Upper lobe of left lung (tissue), 6 donors: ENCODE results near the gene UIMC1. TPM values are rescaled to one million over a fixed set of nuclear protein-coding genes. Genes with fewer than 3 reads are reported as not detected.

Experiments used
- ATAC-seq, 2 donors: fragments of 200-7000 bp; cut with Tn5 transposase; one replicate each; pipeline ENCODE4 v1.9.1; 2022; ENCODE audit warnings: mild to moderate bottlenecking in 2 of 2, moderate library complexity in 2 of 2; ENCODE audit not compliant: low FRiP score in 2 of 2
- DNase-seq, 2 donors: peaks; one replicate each; pipeline ENCODE4 v3.0.0-alpha.2; 2019 to 2020
- H3K27ac ChIP-seq, 4 donors: fragments of 200-600 bp; sonication (generic); one replicate each; pipeline ENCODE4 v1.5.1; 2016 to 2019
- H3K27me3 ChIP-seq, 4 donors: fragments of 200-600 bp; sonication (generic); one replicate each; pipeline ENCODE4 v1.5.1; 2017 to 2019
- H3K36me3 ChIP-seq, 4 donors: fragments of 200-600 bp; sonication (generic); one replicate each; pipeline ENCODE4 v1.5.1; 2016 to 2019
- H3K4me1 ChIP-seq, 4 donors: fragments of 200-600 bp; sonication (generic); one replicate each; pipeline ENCODE4 v1.5.1; 2018 to 2019
- H3K4me3 ChIP-seq, 4 donors: fragments of 200-600 bp; sonication (generic); one replicate each; pipeline ENCODE4 v1.5.1; 2017 to 2019; ENCODE audit warnings: mild to moderate bottlenecking in 2 of 4, moderate library complexity in 1 of 4
- H3K9me3 ChIP-seq, 4 donors: fragments of 200-600 bp; sonication (generic); one replicate each; pipeline ENCODE4 v1.5.1; 2018 to 2019
- CTCF ChIP-seq, 6 experiments: fragments of 450-650 bp in 4 of 6; fragments of 200-600 bp in 2 of 6; sonication (generic) in 2 of 6; IDR thresholded peaks; one replicate each; pipeline ENCODE4 v1.5.1; 2016 to 2019; ENCODE audit warnings: antibody characterized with exemption in 6 of 6
- EP300 ChIP-seq, 4 donors: sonication (generic); formaldehyde crosslinking; IDR thresholded peaks; one replicate each; pipeline ENCODE4 v1.5.1; 2017; ENCODE audit warnings: antibody characterized with exemption in 4 of 4, control low read depth in 2 of 4
- POLR2A ChIP-seq, 4 donors: fragments of 450-650 bp; IDR thresholded peaks; one replicate each; pipeline ENCODE4 v1.5.1; 2016 to 2017; ENCODE audit warnings: antibody characterized with exemption in 4 of 4, mild to moderate bottlenecking in 2 of 4
- POLR2AphosphoS5 ChIP-seq, 2 donors: sonication (generic); formaldehyde crosslinking; IDR thresholded peaks; one replicate each; pipeline ENCODE4 v1.5.1; 2017; ENCODE audit warnings: antibody characterized with exemption in 2 of 2
- WGBS, 2 donors: methylation state at CpG; one replicate each; pipeline ENCODE4 v1.1.5; 2017 to 2018; 5-methylcytosine and 5-hydroxymethylcytosine counted together
- total RNA-seq, 6 donors: library from RNA; depleted of rRNA in 4 of 6; stranded (reverse); fragments of >200 nt in 4 of 6; gene quantifications; one replicate each; pipeline versions ENCODE4 v1.1.0 to v1.2.1, GENCODE V29; 2016 to 2021
- donor health status: DM: no; HTN: no; CAD: no; lungs with moderate emphysema.
- donor health status: DM: no; HTN: yes; CAD: no; lungs with severe emphysema.

The UIMC1 gene
- total RNA-seq, 6 donors from 2014 or later, result 26.7 to 87.0 (median 37.9) TPM

GRCh38 chr5:176887252-176887849 is 119.2 kb downstream of the UIMC1 start:
- WGBS, 2 donors, result 86 to 93% methylated on average over 16 to 28 of the region's 28 CpGs
- H3K27me3 ChIP-seq, result no peaks in the 10 kb centered on the region
- no peaks in the 10 kb centered on the region for H3K9me3 ChIP-seq
- H3K4me1 ChIP-seq, result no peaks in the 10 kb centered on the region
- H3K27ac ChIP-seq, result no peak overlapping the region
- peak; percentile 17 to 55 for DNase-seq
- no peak overlapping the region for H3K4me3 ChIP-seq
- peaks cover 0 to 8% (median 0%) of the 10 kb centered on the region in 4 donors for H3K36me3 ChIP-seq
- TF ChIP-seq POLR2AphosphoS5 (IDR thresholded peaks at IDR 0.05) (no peak), CTCF (IDR thresholded peaks at IDR 0.05) (no peak), EP300 (IDR thresholded peaks at IDR 0.05) (no peak), POLR2A (IDR thresholded peaks at IDR 0.05) (no peak)
- no peak for ATAC-seq

- ATAC-seq (no peak), DNase-seq (no peak)
- TF ChIP-seq POLR2A (IDR thresholded peaks at IDR 0.05) (no peak), POLR2AphosphoS5 (IDR thresholded peaks at IDR 0.05) (no peak), EP300 (IDR thresholded peaks at IDR 0.05) (no peak), CTCF (IDR thresholded peaks at IDR 0.05) (no peak)
- peaks cover 0 to 8% (median 0%) of the 10 kb centered on the region in 4 donors for H3K36me3 ChIP-seq
- H3K4me1 ChIP-seq, result no peaks in the 10 kb centered on the region
- H3K9me3 ChIP-seq, result no peaks in the 10 kb centered on the region
- WGBS, 2 donors, result 86 to 91% methylated on average over 12 to 13 of the region's 13 CpGs
- no peak overlapping the region for H3K4me3 ChIP-seq
- H3K27ac ChIP-seq, result no peak overlapping the region
- H3K27me3 ChIP-seq, result no peaks in the 10 kb centered on the region
Measured at GRCh38 chr5:176886336-176887251, 120.0 kb downstream of the UIMC1 start.

- H3K27ac ChIP-seq, result no peak overlapping the region
- TF ChIP-seq CTCF (IDR thresholded peaks at IDR 0.05), result no peak
- no peak for TF ChIP-seq POLR2A (IDR thresholded peaks at IDR 0.05)
- TF ChIP-seq POLR2AphosphoS5 (IDR thresholded peaks at IDR 0.05), result no peak
- TF ChIP-seq EP300 (IDR thresholded peaks at IDR 0.05), result no peak
- no peaks in the 10 kb centered on the region for H3K4me1 ChIP-seq
- peaks cover 0 to 16% (median 0%) of the 10 kb centered on the region in 4 donors for H3K36me3 ChIP-seq
- DNase-seq (no peak), ATAC-seq (no peak)
- 63 to 66% methylated on average over 4 of the region's 4 CpGs for WGBS, 2 donors
- H3K9me3 ChIP-seq, result no peaks in the 10 kb centered on the region
- H3K27me3 ChIP-seq, result no peaks in the 10 kb centered on the region
- H3K4me3 ChIP-seq, result no peak overlapping the region
Measured at GRCh38 chr5:176884571-176884890, 122.0 kb downstream of the UIMC1 start.

GRCh38 chr5:176883700-176884570 is 122.6 kb downstream of the UIMC1 start:
- Histone ChIP-seq H3K27ac (no peak overlapping the region), H3K9me3 (no peaks in the 10 kb centered on the region), H3K4me3 (no peak overlapping the region), H3K27me3 (no peaks in the 10 kb centered on the region), H3K4me1 (no peaks in the 10 kb centered on the region), H3K36me3 (peaks cover 0 to 12% (median 0%) of the 10 kb centered on the region in 4 donors)
- TF ChIP-seq CTCF (IDR thresholded peaks at IDR 0.05), result no peak
- TF ChIP-seq POLR2AphosphoS5 (IDR thresholded peaks at IDR 0.05), result no peak
- TF ChIP-seq EP300 (IDR thresholded peaks at IDR 0.05), result no peak
- no peak for TF ChIP-seq POLR2A (IDR thresholded peaks at IDR 0.05)
- no peak for ATAC-seq
- WGBS, 2 donors, result 88 to 93% methylated on average over 13 to 17 of the region's 17 CpGs
- DNase-seq, result no peak
